HG03060 (cell line): ENCODE data around the gene RGN.
A peak's percentile ranks its signal among the peaks of the same experiment; 100 is the strongest.
"Not testable (repeated sequence)": the region's sequence is repeated elsewhere in the genome, so short reads cannot be mapped to it uniquely, and the experiment has no call there.

Experiments
- ATAC-seq: cut with Tn5 transposase; IDR thresholded peaks from one replicate; pipeline ENCODE4 v1.9.1; 2021; ENCODE audit warnings: low read depth, moderate number of reproducible peaks; ENCODE audit not compliant: unreplicated experiment

RGN gene

GRCh38 chrX:47116551-47117110 is 38.4 kb downstream of the RGN start:
- ATAC-seq, result not testable (repeated sequence)

GRCh38 chrX:47124466-47124865 is 46.2 kb downstream of the RGN start:
- ATAC-seq, result not testable (repeated sequence)

GRCh38 chrX:47129157-47129898 is 51.1 kb downstream of the RGN start:
- peak; percentile 95 for ATAC-seq

GRCh38 chrX:47129899-47130358 is 51.7 kb downstream of the RGN start:
- ATAC-seq, result no peak

- ATAC-seq, result no peak
These were observed 55.2 kb downstream of the RGN start for GRCh38 chrX:47133493-47133892.

GRCh38 chrX:47135650-47136049 is 57.4 kb downstream of the RGN start:
- ATAC-seq, result not testable (repeated sequence)

- no peak for ATAC-seq
These were observed 59.9 kb downstream of the RGN start for GRCh38 chrX:47138171-47138570.
